VCaP (cell line): ENCODE results near the gene KATNAL1.

Experiments used
- H3K27ac ChIP-seq: fragments of 450-650 bp; 2 replicates; pipeline ENCODE4 v1.5.1; 2017
- TF ChIP-seq, protein P1 (sequence below): fragments of 450-650 bp; conservative IDR thresholded peaks from 2 replicates; pipeline ENCODE4 v1.5.1; 2017; ENCODE audit warnings: mild to moderate bottlenecking, moderate library complexity

The KATNAL1 gene

DNA sequence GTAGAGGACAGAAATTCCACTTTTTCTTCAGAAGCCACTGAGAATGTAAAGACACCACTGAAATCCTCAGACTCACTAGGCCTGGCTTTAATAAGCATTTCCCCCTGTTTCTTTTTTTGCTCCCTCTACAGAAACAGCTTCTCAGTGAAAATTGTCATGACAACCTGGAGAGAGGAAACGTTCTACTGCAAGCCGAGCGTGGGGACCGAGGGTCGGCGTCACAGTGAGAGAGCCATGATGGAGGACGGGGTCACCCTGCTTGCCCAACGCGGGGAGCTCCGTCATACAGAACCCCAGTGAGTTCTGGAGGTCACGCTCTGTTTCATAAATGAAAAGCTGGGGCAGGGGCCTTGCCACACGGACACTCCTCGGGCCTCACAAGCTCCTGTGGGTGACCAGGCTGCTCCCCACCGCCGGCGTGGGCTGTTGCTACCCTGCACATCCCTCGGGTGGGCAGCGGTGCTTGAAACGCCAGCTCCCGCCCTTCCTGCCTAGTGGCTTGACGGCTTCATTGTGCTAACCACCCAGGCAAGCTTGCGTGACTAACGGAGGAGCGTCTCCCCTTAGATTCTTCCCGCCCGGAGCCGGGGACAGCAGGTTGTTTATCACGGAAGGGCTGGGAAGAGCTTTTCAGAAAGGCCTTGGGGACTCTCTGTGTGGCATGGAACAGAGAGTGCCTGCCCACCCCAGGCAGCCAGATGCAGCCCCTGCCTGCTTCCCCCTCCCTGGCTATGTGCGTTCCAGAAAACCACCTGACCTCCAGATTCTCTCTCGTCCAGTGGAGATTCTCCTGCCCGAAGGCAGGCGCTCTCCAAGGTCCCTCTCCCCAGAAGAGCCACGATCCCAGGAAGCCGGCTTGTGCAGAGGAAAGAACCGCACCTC, 153.6 kb downstream of the KATNAL1 start:
- TF ChIP-seq, protein P1, sequence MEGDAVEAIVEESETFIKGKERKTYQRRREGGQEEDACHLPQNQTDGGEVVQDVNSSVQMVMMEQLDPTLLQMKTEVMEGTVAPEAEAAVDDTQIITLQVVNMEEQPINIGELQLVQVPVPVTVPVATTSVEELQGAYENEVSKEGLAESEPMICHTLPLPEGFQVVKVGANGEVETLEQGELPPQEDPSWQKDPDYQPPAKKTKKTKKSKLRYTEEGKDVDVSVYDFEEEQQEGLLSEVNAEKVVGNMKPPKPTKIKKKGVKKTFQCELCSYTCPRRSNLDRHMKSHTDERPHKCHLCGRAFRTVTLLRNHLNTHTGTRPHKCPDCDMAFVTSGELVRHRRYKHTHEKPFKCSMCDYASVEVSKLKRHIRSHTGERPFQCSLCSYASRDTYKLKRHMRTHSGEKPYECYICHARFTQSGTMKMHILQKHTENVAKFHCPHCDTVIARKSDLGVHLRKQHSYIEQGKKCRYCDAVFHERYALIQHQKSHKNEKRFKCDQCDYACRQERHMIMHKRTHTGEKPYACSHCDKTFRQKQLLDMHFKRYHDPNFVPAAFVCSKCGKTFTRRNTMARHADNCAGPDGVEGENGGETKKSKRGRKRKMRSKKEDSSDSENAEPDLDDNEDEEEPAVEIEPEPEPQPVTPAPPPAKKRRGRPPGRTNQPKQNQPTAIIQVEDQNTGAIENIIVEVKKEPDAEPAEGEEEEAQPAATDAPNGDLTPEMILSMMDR, result no peak
- no peak overlapping the region for H3K27ac ChIP-seq
